Activated CD8-positive, alpha-beta T cell treated with anti-CD3 and anti-CD28 coated beads for 36 hours (primary cell): ENCODE measurements around the gene ACTL6A. TPM values are rescaled to one million over a fixed set of nuclear protein-coding genes. Genes with fewer than 3 reads are reported as not detected.

ENCODE experiments used
- ATAC-seq: fragments of 200-7000 bp; cut with Tn5 transposase; one replicate; pipeline ENCODE4 v1.10.0; 2021; ENCODE audit warnings: mild to moderate bottlenecking, moderate library complexity
- CTCF ChIA-PET: fragments of 350-600 bp; sonication (Branson Sonifier 250); formaldehyde crosslinking; loops from one replicate; lab custom pipeline; 2021; ENCODE audit warnings: antibody characterized with exemption; lab: Charles Lee
- POLR2A ChIA-PET: fragments of 350-600 bp; sonication (Branson Sonifier 250); formaldehyde crosslinking; loops from one replicate; lab custom pipeline; 2021; ENCODE audit warnings: antibody characterized with exemption; lab: Charles Lee
- DNase-seq: peaks from one replicate; pipeline ENCODE4 v3.0.0-alpha.2; 2020
- H3K27ac Mint-ChIP-seq: one replicate; pipeline ENCODE4 v1.8.0; 2021; ENCODE audit warnings: mild to moderate bottlenecking, mixed read lengths
- H3K27me3 Mint-ChIP-seq: one replicate; pipeline ENCODE4 v1.8.0; 2021; ENCODE audit warnings: mixed read lengths
- H3K36me3 Mint-ChIP-seq: one replicate; pipeline ENCODE4 v1.8.0; 2021; ENCODE audit warnings: low read depth, mixed read lengths
- H3K4me1 Mint-ChIP-seq: one replicate; pipeline ENCODE4 v1.8.0; 2021; ENCODE audit warnings: low read depth, mixed read lengths
- H3K4me3 Mint-ChIP-seq: one replicate; pipeline ENCODE4 v1.8.0; 2021; ENCODE audit warnings: mild to moderate bottlenecking, moderate library complexity, mixed read lengths
- H3K9me3 Mint-ChIP-seq: one replicate; pipeline ENCODE4 v1.8.0; 2021; ENCODE audit warnings: mixed read lengths
- CTCF ChIP-seq: fragments of 200-600 bp; IDR thresholded peaks from one replicate; pipeline ENCODE4 v1.8.0; 2022; ENCODE audit warnings: antibody characterized with exemption, mild to moderate bottlenecking
- intact Hi-C: fragments of 100-400 bp; cut with micrococcal nuclease; formaldehyde crosslinking; loops from one replicate; pipeline ENCODE4 v1.10.0; 2022
- total RNA-seq, 2 experiments: library from RNA; stranded (reverse); gene quantifications; one replicate each; pipeline ENCODE4 v1.2.3, GENCODE V29; 2021

The ACTL6A gene
- total RNA-seq, 2 experiments from 2014 or later, result 87.1 to 88.4 TPM

DNA sequence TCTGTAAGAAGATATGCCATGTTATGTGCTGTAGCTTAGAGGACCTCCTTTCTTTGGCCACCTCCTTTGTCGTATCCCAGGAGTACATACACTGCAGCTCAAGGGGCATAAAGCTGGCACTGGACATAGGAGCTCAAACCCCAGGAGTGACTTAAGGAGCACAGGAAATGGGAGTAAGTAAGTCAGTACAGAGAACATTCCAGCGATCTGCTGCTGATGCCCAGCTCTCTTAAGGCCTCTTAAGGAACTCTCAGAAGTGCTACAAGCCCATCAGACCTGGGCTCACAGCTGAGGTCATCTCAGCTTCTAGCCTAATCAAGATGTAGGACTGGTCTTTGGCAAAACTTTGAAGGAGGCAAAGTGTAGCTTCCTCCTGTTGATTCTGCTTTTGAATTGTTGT is 21.6 kb upstream of the ACTL6A start:
- ATAC-seq, result no peak
- ChIA-PET POLR2A (no interaction called here), CTCF (no interaction called here)

GRCh38 chr3:179541596-179541995 is 21.1 kb upstream of the ACTL6A start:
- H3K27me3 Mint-ChIP-seq, result no peaks in the 10 kb centered on the region
- intact Hi-C loops, result no loop called here
- ChIA-PET POLR2A (no interaction called here), CTCF (no interaction called here)
- no peak for TF ChIP-seq CTCF
- H3K36me3 Mint-ChIP-seq, result no peaks in the 10 kb centered on the region
- no peaks in the 10 kb centered on the region for H3K9me3 Mint-ChIP-seq
- H3K4me1 Mint-ChIP-seq, result no peaks in the 10 kb centered on the region
- H3K4me3 Mint-ChIP-seq, result no peak overlapping the region
- no peak overlapping the region for H3K27ac Mint-ChIP-seq
- ATAC-seq (no peak), DNase-seq (no peak)

More for the DNA sequence above, 21.6 kb upstream of the ACTL6A start:
- H3K4me1 Mint-ChIP-seq, result no peaks in the 10 kb centered on the region
- no peak for TF ChIP-seq CTCF
- no peaks in the 10 kb centered on the region for H3K27me3 Mint-ChIP-seq
- intact Hi-C loops, result no loop called here
- H3K27ac Mint-ChIP-seq, result no peak overlapping the region
- no peak overlapping the region for H3K4me3 Mint-ChIP-seq
- DNase-seq, result no peak
- no peaks in the 10 kb centered on the region for H3K36me3 Mint-ChIP-seq
- H3K9me3 Mint-ChIP-seq, result no peaks in the 10 kb centered on the region

GRCh38 chr3:179542375-179542774 is 20.4 kb upstream of the ACTL6A start:
- H3K4me1 Mint-ChIP-seq, result no peaks in the 10 kb centered on the region
- H3K4me3 Mint-ChIP-seq, result no peak overlapping the region
- intact Hi-C loops, result no loop called here
- POLR2A ChIA-PET, result no interaction called here
- no peak overlapping the region for H3K27ac Mint-ChIP-seq
- H3K27me3 Mint-ChIP-seq, result no peaks in the 10 kb centered on the region
- ATAC-seq (no peak), DNase-seq (no peak)
- no peaks in the 10 kb centered on the region for H3K9me3 Mint-ChIP-seq
- no peaks in the 10 kb centered on the region for H3K36me3 Mint-ChIP-seq
- no peak for TF ChIP-seq CTCF
- CTCF ChIA-PET, result no interaction called here

- DNase-seq, result no peak
- intact Hi-C loops, result no loop called here
- Mint-ChIP-seq H3K36me3 (no peaks in the 10 kb centered on the region), H3K27me3 (no peaks in the 10 kb centered on the region), H3K4me1 (no peaks in the 10 kb centered on the region), H3K9me3 (no peaks in the 10 kb centered on the region), H3K27ac (no peak overlapping the region), H3K4me3 (no peak overlapping the region)
- ChIA-PET POLR2A (no interaction called here), CTCF (no interaction called here)
- peak; percentile 27 for ATAC-seq
- no peak for TF ChIP-seq CTCF
Observed at GRCh38 chr3:179544981-179545645, 17.6 kb upstream of the ACTL6A start.

DNA sequence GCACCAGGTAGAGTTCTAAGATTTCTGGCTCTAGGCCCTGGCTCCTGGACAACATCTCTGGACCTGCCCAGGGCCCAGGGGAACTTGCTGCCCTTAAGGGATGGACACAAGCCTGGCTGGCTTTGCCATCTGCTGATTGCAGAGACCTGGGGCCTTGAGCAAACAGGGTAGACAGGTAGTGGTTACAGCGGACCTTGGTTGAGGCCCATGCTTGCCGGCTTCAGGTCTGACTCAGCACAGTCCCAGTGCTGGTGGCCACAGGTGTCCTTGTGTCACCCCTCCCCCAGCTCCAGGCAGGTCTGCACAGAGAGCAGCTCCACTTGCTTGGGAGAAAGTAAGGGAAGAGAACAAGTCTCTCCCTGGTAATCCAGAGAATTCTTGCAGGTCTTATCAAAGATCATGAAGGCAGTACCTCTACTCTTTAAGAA is 15.9 kb upstream of the ACTL6A start:
- POLR2A ChIA-PET, result no interaction called here
- intact Hi-C loops, result no loop called here
- DNase-seq (no peak), ATAC-seq (no peak)
- Mint-ChIP-seq H3K27ac (no peak overlapping the region), H3K4me1 (no peaks in the 10 kb centered on the region), H3K9me3 (no peaks in the 10 kb centered on the region), H3K36me3 (no peaks in the 10 kb centered on the region), H3K27me3 (no peaks in the 10 kb centered on the region), H3K4me3 (no peak overlapping the region)
- CTCF ChIA-PET, result no interaction called here
- TF ChIP-seq CTCF, result no peak
